Jurkat, Clone E6-1 (cell line): Measurements from ENCODE around the gene FYB1.

Experiments used
- DNase-seq: peaks from one replicate; pipeline ENCODE4 v3.0.0-alpha.2; 2011; ENCODE audit warnings: low read depth, low spot score
- H3K4me3 ChIP-seq: 2 replicates; pipeline ENCODE4 v1.5.1; 2011; ENCODE audit warnings: mild to moderate bottlenecking, low read length, control low read depth, moderate library complexity

Gene FYB1

DNA sequence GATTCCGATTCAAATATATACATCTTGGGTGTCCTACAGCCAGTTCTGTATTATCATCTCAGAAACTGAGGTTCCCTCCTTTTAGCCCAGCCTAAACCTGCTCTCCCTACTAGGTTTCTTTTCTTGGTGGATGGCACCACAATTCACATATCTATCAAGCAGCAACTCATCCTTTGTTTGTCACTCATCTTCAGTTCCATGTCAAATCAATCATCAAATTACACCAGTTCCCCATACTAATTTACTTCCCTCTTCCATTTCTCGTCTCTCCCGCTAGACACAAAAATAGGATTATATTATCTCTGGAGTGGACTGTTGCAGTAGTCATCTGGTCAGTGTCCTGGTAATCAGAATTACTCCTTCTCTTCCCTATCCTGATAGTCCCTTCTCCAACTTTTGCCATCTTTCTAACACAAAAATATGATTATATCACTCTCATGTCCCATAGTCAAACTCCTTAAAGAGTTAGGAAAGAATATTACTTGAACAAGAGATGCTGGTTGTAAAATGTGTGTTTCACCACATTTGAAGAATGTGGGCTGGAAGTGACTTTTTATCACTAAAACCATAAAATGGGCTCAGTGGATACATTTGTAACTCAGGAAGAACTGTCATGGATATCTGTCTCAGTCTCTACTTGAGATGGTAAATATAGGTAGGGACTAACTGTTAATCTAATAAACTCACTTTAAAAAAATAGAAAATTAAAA is 76.1 kb downstream of the FYB1 start:
- no peak for DNase-seq
- no peak overlapping the region for H3K4me3 ChIP-seq

- H3K4me3 ChIP-seq, result no peak overlapping the region
- no peak for DNase-seq
These were observed 78.7 kb downstream of the FYB1 start for GRCh38 chr5:39140558-39141168.

DNA sequence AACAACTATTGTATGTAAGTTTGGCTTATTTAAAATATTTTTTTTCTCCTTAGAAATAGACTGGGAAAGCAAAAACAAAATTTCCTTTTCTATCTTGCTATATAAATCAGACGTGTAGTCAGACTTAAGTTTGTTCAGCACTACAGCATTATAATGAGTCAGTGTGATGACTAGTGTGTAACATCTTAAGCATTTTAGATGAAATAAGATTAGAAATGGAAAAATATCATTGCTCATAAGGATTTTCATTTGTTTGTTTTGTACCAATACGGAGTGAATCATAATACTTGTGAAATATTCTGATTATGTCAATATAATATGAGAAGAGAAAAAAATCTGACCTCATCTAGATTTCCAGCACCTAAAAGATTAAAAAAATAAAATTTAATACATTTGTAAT is 80.5 kb downstream of the FYB1 start:
- no peak overlapping the region for H3K4me3 ChIP-seq
- DNase-seq, result no peak

GRCh38 chr5:39137819-39138451 is 81.4 kb downstream of the FYB1 start:
- H3K4me3 ChIP-seq, result no peak overlapping the region
- DNase-seq, result peak; percentile 12

GRCh38 chr5:39137391-39137790 is 82.0 kb downstream of the FYB1 start:
- H3K4me3 ChIP-seq, result no peak overlapping the region
- DNase-seq, result no peak

GRCh38 chr5:39132792-39133191 is 86.6 kb downstream of the FYB1 start:
- no peak for DNase-seq
- H3K4me3 ChIP-seq, result no peak overlapping the region

GRCh38 chr5:39132128-39132447 is 87.3 kb downstream of the FYB1 start:
- DNase-seq, result no peak

DNA sequence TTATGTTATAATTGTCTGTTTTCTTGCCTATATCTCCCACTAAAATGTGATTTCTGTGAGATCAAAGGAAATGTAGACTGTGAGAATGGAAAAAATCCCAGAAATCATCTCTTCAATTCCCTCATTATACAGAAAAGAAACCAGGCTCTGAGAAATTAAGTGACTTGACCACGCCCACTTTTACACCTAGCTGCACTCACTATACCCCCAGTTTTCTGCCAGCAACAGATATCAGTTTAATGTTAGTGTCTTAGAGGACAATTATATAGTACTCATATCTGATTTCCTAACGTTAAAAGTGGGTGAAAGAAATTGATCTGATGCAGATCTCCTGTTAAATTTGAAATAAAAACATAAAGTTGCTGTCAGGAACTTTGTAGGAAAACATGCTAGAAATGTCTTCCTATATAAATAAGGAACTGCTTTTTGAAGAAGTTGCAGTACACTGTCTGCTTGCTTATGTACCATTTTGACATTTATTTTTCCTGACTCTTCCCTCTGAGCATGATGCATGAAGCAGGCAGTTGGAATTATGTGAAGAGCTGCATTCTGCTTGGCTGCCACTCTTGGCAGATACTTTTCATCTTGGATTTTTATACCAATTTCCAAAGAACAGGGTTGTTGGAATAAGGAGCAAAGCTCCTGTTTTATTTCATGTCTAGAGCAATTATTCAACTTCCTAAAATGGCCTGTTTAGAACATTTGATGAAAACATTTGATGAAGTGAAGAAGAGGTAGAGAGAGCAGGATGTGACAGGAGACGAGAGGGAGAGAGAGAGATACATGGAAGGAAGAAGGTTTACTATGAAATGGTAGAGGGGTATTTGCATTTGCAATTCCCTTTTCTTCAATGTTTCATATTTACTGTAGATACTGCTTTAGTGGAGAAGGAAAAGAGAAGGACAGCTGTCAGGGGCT is 87.9 kb downstream of the FYB1 start:
- DNase-seq, result no peak
- no peak overlapping the region for H3K4me3 ChIP-seq

More at GRCh38 chr5:39132128-39132447, 87.3 kb downstream of the FYB1 start:
- no peak overlapping the region for H3K4me3 ChIP-seq

DNA sequence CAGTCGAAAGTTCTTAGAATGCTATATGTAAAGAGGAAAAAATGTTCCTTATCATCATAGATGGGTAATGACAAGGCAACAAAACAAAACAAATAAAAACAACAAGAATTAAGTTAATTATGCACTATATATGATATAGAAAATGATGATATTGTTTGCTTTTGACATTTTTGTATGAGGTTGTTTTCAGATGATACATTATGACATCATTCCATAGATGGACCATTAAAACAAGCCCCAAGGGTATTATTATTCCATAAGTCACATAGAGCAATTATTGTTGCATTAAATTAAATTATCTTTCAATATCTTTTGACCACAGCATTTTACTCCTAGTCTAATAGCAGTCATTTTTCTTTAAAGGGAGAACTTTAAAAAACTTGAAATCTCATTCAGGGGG is 88.6 kb downstream of the FYB1 start:
- H3K4me3 ChIP-seq, result no peak overlapping the region
- no peak for DNase-seq

DNA sequence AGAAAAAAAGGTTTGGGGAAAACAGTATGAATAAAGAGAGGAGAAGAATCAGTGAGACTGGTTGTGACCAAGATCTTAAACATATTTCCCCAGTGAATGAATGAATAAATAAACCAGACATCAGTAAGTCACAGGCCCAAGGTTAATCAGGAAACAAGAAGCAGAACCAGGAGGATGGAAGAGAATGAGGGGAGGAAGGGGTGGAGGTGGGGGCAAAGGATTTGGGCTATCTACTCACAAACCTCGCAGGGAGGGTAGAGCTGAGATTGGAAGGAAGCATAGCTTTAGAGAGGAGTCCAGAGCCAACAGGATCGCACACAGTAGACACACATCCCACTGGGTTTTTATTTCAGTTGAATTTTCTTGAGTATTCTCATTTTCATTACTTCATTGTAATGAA is 97.4 kb downstream of the FYB1 start:
- H3K4me3 ChIP-seq, result no peak overlapping the region
- DNase-seq, result no peak

DNA sequence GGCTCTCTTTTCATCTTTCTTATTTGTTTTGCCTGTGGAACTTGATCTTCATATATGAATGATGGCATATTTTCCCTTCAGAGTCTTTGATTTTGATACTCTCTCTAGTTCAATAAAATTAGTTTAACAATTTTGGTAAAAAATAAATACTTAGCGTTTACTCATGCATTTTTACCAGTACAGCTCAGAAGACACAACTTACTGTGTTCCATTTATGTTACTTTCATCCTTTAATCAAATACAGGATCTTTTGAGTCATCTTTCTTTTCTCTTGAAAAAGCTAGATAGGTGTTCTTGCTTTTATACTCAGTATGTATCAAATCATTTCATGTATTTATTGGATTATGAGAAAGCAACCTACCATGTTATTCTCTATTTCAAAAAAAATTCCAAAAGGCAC is 98.0 kb downstream of the FYB1 start:
- no peak overlapping the region for H3K4me3 ChIP-seq
- no peak for DNase-seq

GRCh38 chr5:39120052-39120420 is 99.3 kb downstream of the FYB1 start:
- DNase-seq, result no peak

DNA sequence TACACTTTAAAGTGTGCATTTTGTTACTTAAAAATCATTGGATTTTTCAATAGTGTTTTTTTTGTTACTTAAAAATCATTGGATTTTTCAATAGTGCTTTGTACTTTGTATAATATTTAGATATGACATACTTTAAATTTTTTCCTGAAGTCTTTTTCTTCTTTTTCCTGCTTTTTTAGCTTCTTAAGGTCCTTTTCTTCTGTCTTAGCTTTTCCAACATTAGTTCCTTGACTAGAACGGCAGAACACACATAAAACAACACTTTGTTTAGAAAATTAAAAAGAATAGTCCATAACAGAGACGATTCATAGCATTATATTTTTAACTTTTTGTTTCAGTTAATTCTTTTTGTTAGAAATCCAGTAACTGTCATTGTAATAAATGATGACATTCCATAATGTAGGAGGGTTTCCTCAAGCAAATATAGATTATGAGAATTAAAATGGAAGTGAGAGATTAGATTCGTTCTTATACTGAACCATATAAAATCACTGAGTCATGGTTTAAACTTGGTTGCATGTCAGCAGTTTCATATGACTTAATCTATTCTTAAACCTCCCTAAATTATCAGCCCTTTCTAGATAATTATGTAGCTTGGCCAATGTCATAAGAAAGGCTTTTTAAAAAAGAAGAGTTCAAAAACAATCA is 99.8 kb downstream of the FYB1 start:
- no peak overlapping the region for H3K4me3 ChIP-seq
- DNase-seq, result no peak

More at GRCh38 chr5:39120052-39120420, 99.3 kb downstream of the FYB1 start:
- no peak overlapping the region for H3K4me3 ChIP-seq

DNA sequence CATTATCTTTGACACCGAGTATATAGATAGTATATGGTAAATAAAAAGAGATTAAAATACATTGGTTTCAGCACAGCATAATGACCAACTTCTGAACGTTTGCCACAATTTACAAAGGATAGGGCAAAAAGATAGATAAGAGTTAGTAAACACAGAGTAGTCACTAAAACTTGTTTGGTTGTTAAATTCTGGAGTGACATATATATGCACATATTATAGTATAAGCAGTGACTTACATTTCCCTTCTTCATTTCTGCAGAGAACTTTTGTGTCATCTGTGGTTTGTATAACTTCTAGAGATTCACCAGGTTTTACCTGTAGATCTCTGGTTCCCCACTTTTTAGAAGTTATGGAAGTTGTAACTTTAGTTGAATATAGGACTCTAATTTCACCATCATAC is 100.7 kb downstream of the FYB1 start:
- no peak overlapping the region for H3K4me3 ChIP-seq
- no peak for DNase-seq

DNA sequence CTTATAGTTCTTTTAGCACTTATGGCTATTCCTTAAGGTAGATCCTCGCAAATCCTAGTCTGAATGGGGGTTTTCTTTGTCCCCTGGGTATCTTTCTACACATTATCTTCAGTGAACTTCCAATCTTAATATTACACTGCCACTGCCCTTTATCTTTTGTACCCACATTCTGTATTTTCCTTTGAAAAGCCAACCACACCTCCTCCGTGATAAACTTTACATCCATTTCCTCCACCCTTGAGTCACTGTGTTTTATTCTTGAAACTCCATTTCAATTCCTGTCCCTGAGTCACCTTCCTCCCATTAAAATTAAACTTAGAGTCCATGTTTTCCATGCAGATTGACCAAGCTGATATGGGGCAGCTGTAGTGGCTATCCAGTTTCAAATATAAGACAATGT is 102.0 kb downstream of the FYB1 start:
- no peak overlapping the region for H3K4me3 ChIP-seq
- DNase-seq, result no peak

DNA sequence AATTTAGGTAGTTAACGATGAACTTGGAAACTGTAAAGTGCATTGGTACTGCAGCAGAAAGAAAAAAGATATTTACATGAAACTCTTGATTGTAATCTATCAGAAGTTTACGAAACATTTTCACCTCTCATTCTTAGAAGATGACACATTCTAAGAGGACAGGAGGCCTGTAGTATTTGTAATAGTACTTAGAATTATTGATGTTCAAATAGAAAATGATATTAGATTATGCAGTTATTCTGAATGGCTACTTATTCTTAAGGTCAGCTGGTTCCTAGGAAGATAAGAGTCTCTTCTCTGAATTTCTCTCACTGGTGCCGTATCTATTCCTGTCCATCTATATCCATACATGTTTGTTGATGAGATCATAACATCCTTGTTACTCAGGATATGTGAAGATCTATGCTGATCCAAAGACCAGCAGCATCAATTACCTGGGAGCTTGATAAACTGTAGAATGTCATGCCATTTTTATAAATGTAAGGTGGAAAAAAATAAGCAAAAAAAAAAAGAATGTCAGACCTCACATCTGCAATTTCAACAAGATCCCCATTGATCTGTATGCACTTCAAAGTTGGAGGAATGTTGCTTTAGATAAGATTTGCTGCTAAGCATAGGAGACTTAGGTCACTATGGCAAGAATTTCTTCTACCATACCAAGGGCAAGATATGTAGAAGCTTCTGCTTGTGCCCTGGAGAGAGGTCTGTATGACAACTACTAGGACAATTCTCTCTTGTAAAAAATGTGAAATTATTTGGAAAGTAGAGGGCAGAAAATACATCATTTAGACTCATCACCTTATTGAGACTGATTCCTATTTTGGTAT is 102.8 kb downstream of the FYB1 start:
- DNase-seq, result no peak

GRCh38 chr5:39115644-39116343 is 103.6 kb downstream of the FYB1 start:
- DNase-seq, result no peak
- H3K4me3 ChIP-seq, result no peak overlapping the region

More for the DNA sequence above, 102.8 kb downstream of the FYB1 start:
- no peak overlapping the region for H3K4me3 ChIP-seq

DNA sequence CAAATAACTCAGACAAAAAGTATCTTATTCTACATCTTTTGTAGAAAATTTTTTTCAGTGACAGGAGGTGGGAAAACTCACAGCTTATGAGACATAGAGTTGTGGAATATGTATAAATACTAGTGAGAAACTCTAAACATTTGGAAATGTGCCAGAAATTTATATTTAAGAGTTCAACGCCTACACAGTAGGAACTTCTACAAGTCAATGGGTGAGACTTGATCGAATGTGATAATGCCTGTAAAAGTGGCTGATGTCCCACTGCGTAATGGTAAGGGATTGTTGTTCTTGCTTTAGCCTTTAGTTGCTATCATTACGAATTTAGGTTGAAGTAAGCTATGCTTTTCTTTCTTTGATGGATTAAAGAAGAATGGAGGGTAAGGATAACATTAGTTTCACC is 105.2 kb downstream of the FYB1 start:
- H3K4me3 ChIP-seq, result no peak overlapping the region
- no peak for DNase-seq
